Astrocyte of the spinal cord (primary cell): Measurements from ENCODE around the gene TMEM82.

ENCODE experiments used
- DNase-seq: peaks from one replicate; pipeline ENCODE4 v3.0.0; 2011; ENCODE audit warnings: low read depth, low spot score
- H3K4me3 ChIP-seq: 2 replicates; pipeline ENCODE4 v1.5.1; 2011; ENCODE audit warnings: low read depth, mild to moderate bottlenecking, low read length, moderate library complexity
- in situ Hi-C: cut with HindIII; loops from 2 replicates; pipeline ENCODE4 v1.10.0; 2017; ENCODE audit warnings: low sequenced_read_pairs
- TF ChIP-seq, protein P1 (sequence below): IDR thresholded peaks from 2 replicates; pipeline ENCODE4 v1.5.1; 2012; ENCODE audit warnings: low read depth, mild to moderate bottlenecking, low read length, inconsistent platforms

The TMEM82 gene

GRCh38 chr1:15739259-15739658, 3.0 kb upstream of the TMEM82 start:
- TF ChIP-seq, protein P1, sequence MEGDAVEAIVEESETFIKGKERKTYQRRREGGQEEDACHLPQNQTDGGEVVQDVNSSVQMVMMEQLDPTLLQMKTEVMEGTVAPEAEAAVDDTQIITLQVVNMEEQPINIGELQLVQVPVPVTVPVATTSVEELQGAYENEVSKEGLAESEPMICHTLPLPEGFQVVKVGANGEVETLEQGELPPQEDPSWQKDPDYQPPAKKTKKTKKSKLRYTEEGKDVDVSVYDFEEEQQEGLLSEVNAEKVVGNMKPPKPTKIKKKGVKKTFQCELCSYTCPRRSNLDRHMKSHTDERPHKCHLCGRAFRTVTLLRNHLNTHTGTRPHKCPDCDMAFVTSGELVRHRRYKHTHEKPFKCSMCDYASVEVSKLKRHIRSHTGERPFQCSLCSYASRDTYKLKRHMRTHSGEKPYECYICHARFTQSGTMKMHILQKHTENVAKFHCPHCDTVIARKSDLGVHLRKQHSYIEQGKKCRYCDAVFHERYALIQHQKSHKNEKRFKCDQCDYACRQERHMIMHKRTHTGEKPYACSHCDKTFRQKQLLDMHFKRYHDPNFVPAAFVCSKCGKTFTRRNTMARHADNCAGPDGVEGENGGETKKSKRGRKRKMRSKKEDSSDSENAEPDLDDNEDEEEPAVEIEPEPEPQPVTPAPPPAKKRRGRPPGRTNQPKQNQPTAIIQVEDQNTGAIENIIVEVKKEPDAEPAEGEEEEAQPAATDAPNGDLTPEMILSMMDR = no peak
- DNase-seq = no peak
- in situ Hi-C loops = no loop called here
- H3K4me3 ChIP-seq = no peak overlapping the region

GRCh38 chr1:15739745-15740144, 2.6 kb upstream of the TMEM82 start:
- H3K4me3 ChIP-seq = no peak overlapping the region
- in situ Hi-C loops = no loop called here
- DNase-seq = no peak
- TF ChIP-seq, protein P1 = peak; percentile 19

DNA sequence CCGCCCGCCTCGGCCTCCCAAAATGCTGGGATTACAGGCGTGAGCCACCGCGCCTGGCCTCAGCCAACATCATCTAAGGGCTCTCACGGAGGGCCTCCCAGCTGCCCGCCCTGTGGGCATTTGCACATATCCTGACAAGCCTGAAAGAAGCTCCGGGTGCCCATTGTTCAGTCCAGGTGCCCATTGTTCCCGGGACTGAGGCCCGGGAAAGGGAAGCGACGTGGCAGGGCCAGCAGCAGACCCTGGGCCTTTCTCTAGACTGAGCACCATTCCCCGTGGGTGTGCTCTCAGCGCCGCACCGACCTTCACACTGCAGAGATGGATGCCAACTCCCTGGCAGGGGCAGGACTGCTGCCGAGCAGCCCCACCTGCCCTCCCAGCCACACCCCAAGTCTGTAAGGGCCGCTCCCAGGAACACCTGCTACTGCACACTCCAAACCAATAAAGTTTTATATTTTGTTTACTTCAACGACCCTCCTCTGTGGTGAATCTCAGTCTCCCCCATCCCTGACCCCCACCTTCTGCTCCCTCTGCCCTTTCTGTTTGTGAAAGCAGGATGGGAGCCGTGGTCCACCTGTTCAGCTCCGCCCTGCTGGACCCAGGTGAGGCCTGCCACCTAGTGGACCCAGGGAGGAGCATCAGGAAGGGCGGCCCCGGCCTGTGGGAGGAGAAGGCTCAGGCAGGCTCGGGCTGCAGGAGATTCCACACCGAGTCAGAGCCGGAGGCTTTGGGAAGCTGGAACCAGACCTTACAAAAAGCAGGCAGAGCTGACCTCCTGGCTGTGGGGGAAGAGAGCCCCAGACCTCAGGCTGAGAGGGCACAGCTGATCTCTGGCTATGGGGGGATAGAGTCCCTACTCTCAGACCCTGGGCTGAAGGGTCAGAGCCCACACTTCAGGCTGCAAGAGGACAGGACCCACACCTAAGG, 1.1 kb upstream of the TMEM82 start:
- peak; percentile 63 for DNase-seq
- no peak overlapping the region for H3K4me3 ChIP-seq
- in situ Hi-C loops = no loop called here
- TF ChIP-seq, protein P1 = peak; percentile 94

DNA sequence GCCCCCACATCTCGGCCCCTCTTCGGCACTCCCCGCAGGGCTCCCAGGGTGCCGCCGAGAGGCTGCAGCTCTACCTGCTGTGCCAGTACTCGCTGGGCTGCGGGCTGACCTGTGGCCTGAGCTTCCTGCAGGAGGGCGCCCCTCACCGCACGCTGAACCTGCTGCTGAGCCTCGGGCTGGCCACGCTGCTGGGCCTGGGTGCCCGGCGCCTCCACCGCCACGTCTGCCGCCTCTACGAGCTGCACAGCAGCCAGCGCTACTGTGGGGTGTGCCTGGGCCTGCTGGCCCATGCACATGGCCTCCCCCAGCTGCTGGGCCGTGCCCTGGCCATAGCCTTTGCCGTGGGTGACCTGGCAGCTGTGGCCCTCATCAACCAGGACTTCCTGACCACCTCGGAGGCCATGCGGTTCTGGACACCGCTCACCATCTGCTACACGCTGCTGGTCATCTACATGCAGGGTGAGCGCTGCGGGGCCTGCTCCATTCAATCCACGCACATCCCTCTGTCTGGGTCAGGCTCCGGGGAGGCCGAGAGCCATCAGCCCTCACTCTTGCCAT, 1.9 kb downstream of the TMEM82 start:
- in situ Hi-C loops = no loop called here
- TF ChIP-seq, protein P1 = no peak
- no peak for DNase-seq
- no peak overlapping the region for H3K4me3 ChIP-seq

GRCh38 chr1:15747378-15747777, 5.1 kb downstream of the TMEM82 start:
- no peak for DNase-seq

GRCh38 chr1:15748264-15748663, 6.0 kb downstream of the TMEM82 start:
- in situ Hi-C loops = no loop called here
- TF ChIP-seq, protein P1 = no peak
- H3K4me3 ChIP-seq = no peak overlapping the region
- DNase-seq = no peak

More at GRCh38 chr1:15747378-15747777, 5.1 kb downstream of the TMEM82 start:
- H3K4me3 ChIP-seq = no peak overlapping the region
- TF ChIP-seq, protein P1 = no peak
- in situ Hi-C loops = no loop called here
